Putamen (tissue), 1 donor: ENCODE measurements around the gene INS.

Source experiments
- DNase-seq: peaks from one replicate; pipeline ENCODE4 v3.0.0-alpha.2; 2016; ENCODE audit warnings: low spot score

Gene INS

DNA sequence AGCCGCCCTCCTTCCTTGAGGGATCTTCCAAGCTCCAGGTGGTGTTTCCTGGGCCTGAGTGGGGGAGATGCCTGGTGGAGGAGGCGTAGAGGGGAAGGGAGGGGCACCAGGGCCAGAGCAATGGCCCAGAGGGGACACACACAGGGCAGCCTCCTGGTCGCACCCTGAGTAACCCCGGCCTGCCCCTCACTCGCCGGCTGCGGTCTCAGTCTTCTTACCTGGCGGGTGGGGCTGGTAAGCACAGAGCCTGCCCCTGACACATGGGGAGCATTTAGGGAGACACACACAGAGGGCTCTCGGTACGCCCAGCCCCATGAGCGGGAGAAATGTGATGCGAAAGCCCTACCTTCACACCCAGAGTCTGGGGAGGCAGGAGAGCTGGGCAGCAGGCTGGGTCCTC, 45.7 kb downstream of the INS start:
- DNase-seq = no peak

DNA sequence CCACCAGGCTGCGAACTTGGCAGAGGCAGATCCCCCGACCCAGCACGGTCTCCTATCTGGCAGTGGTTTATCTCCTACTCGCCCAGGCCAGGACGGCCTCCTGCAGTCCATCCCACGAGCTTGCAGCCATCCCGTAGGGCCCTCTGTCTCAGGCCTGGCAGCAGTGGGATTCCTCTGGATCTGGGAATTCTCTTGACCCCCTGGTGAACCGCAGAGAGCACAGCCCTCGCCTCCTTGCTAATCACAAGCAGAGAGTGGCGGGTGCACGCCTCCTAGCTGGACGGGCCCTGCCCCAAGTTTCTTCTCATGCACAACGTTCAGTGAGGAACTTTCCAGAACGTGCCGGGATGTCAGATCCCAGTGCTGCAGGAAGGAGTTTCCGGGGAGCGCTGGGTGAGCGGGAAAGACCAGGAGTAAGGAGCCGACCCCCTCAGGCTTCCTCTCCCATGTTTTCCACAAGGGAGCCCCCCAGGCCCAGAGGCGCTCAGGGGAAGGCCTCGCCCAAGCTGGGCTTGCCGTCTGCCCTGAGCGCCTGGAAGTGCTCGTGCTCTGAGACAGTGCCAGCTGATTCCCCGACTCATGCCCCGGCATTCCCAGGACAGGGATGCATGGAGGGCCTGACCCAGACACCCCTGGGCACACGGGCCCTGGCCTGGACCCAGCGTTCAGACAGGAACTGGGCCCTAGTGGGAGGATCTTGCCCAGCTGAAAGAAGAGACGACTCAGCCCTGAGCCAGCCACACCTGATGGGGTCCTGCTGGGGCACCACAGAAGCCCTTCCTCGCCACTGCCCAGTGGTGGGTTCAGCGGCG, 46.4 kb downstream of the INS start:
- DNase-seq = no peak

- DNase-seq = no peak
These were observed 47.2 kb downstream of the INS start for GRCh38 chr11:2113776-2114175.

- no peak for DNase-seq
These were observed 50.5 kb downstream of the INS start for GRCh38 chr11:2110521-2110920.
